Measurements from ENCODE around the gene CRTAP. TPM values are rescaled to one million over a fixed set of nuclear protein-coding genes. Genes with fewer than 3 reads are reported as not detected.

Gene CRTAP
- total RNA-seq, 1 donor = 323 TPM

DNA sequence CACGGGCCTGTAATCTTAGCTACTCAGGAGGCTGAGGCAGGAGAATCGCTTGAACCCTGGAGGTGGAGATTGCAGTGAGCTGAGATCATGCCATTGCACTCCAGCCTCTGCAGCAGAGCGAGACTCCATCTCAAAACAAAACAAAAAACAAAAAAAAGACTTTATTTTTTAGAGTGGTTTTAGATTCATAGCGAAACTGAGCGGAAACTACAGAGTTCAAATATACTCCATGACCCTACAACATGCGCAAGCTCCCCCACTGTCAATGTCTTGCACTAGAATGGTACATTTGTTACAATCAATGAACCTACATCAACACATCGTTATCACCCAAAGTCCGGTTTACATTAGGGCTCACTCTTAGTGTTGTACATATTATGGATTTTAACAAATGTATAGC is 2.2 kb upstream of the CRTAP start:
- no peak overlapping the region for H3K4me3 ChIP-seq (ENCODE audit: low read depth, low read length)
- TF ChIP-seq, protein P1, sequence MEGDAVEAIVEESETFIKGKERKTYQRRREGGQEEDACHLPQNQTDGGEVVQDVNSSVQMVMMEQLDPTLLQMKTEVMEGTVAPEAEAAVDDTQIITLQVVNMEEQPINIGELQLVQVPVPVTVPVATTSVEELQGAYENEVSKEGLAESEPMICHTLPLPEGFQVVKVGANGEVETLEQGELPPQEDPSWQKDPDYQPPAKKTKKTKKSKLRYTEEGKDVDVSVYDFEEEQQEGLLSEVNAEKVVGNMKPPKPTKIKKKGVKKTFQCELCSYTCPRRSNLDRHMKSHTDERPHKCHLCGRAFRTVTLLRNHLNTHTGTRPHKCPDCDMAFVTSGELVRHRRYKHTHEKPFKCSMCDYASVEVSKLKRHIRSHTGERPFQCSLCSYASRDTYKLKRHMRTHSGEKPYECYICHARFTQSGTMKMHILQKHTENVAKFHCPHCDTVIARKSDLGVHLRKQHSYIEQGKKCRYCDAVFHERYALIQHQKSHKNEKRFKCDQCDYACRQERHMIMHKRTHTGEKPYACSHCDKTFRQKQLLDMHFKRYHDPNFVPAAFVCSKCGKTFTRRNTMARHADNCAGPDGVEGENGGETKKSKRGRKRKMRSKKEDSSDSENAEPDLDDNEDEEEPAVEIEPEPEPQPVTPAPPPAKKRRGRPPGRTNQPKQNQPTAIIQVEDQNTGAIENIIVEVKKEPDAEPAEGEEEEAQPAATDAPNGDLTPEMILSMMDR (IDR thresholded peaks at IDR 0.05; ENCODE audit: insufficient read depth, low read length) = no peak
- DNase-seq (ENCODE audit: low read depth) = no peak

DNA sequence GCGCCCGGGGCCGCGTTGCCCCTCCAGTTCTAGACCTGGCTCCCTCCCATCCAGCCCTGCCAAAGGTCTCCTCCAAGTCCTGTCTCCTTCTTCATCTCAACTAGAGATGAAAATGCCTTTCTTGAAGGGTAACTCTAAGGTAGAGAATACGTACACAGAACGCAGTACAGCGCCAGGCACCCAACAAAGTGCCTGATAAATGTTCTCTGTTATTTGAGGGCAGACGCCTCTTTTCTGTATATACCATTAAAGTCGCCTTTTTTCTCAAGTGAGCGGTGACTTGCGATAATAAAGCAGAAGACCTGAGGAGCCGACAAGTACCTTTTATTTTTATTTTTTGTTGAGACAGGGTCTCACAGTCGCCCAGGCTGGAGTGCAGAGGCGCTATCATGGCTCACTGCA is 809 bp downstream of the CRTAP start:
- DNase-seq (ENCODE audit: low read depth) = no peak
- TF ChIP-seq, protein P1 (IDR thresholded peaks at IDR 0.05; ENCODE audit: insufficient read depth, low read length) = no peak
- H3K4me3 ChIP-seq (ENCODE audit: low read depth, low read length) = peak overlapping the region; percentile 82

DNA sequence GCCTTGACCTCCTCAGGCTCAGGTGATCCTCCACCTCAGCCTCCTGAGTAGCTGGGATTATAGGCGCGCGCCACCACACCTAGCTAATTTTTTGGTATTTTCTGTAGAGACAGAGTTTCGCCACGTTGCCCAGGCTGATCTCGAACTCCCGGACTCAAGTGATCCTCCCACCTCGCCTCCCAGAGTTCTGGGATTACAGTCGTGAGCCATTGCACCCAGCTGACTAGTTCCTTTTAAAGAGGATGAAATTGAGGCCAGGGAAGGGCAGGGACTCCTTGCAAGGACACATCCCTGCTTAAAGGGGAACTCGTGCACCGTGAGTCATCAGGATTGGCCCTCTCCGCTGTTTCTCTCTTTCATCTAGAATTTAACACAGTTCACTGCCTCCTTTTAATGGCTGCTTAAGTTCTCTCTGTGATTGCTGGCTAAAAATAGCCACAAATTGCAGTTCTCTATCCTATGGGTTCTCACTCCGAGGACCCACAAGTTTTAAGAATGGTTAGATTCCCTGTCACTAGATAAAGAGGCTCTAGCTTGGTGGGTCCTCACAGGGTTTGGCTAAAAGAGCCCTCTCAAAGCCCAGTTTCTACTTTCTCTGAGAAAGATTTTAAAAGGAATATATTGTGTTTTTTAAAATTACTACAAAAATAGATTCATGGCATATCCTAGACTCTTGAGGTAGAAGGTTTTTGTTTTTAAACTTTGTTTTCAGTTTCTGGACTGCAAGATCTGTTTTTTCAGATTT is 1.4 kb downstream of the CRTAP start:
- DNase-seq (ENCODE audit: low read depth) = peak; percentile 96
- peak overlapping the region; percentile 82 for H3K4me3 ChIP-seq (ENCODE audit: low read depth, low read length)
- TF ChIP-seq, protein P1 (IDR thresholded peaks at IDR 0.05; ENCODE audit: insufficient read depth, low read length) = no peak

DNA sequence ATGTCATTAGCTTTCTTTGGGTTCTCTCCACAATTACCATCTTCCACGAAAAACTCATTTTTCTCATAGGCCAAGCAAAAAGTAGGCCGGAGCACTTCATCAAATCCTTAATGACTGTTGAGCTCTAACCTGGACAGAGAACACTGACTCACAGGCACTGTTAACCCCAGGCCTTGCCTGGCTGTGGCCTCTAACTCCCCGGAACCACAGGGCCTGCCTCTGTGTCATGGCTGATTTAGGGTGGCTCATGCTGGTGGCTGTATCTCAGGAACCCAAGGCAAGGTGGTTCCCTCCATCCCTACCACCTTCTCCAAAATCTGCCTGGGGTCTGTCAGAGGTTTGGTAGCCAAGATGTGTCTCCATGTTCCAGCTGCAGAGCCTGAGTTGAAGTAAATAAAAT is 3.6 kb downstream of the CRTAP start:
- no peak for DNase-seq (ENCODE audit: low read depth)
- TF ChIP-seq, protein P1 (IDR thresholded peaks at IDR 0.05; ENCODE audit: insufficient read depth, low read length) = no peak

DNA sequence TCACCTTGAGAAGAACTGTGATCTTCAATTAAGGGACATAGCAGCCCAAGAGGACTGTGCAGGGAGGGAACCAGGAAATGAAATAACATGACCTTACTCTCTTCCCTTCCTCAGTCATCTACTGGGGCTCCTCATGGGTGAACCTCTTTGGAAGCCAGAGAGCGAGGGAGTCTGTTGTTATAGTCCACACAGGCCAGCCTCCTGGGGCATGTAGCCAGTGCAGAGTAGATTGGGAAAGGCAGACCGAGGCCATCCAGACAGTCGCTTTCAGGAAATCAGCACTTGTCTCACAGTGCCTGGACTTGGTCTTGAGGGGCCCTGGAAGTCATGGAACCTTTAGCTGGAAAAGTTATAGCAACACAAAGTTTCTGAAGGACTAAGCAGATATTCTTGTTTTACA is 6.1 kb downstream of the CRTAP start:
- no peak for DNase-seq (ENCODE audit: low read depth)
- H3K4me3 ChIP-seq (ENCODE audit: low read depth, low read length) = no peak overlapping the region
- TF ChIP-seq, protein P1 (IDR thresholded peaks at IDR 0.05; ENCODE audit: insufficient read depth, low read length) = no peak

More for the DNA sequence above, 3.6 kb downstream of the CRTAP start:
- no peak overlapping the region for H3K4me3 ChIP-seq (ENCODE audit: low read depth, low read length)

DNA sequence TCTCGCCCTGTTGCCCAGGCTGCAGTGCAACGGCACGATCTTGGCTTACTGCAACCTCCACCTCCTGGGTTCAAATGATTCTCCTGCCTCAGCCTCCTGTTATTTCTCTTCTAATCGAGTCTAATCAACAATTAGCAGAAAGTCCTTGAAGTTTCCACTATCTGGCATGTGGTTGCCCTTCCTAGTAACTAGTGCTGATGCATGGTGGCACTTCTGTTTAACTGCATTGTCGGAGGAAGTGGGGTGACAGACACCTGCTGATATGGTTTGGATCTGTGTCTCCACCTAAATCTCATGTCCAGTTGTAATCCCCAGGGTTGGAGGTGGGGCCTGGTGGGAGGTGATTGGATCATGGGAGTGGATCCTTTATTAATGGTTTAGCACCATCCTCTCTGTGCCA is 9.2 kb downstream of the CRTAP start:
- no peak overlapping the region for H3K4me3 ChIP-seq (ENCODE audit: low read depth, low read length)
- TF ChIP-seq, protein P1 (IDR thresholded peaks at IDR 0.05; ENCODE audit: insufficient read depth, low read length) = no peak
- no peak for DNase-seq (ENCODE audit: low read depth)

DNA sequence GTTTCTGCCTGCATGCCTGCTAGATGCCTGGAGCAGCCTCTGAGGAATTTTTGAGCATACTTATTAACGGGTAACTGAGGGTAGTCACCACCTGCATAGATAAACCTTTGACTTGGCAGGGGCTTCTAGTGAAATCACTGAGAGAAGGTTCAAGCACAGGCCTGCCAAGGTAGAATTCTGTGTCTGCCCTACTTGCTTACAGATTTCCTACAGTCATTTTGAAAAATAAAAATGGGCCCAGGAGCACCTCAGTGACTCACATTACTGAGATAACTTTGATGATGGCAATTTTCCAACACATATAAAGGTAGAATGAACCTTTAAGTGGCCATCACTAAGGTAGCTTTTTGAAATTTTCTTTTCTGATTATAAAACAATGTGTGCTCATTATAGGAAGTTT is 10.8 kb downstream of the CRTAP start:
- TF ChIP-seq, protein P1 (IDR thresholded peaks at IDR 0.05; ENCODE audit: insufficient read depth, low read length) = no peak
- no peak for DNase-seq (ENCODE audit: low read depth)
- H3K4me3 ChIP-seq (ENCODE audit: low read depth, low read length) = no peak overlapping the region

All from fibroblast of the aortic adventitia (primary cell).